Common myeloid progenitor, CD34-positive (primary cell): Measurements from ENCODE around the gene PTPRA. TPM values are rescaled to one million over a fixed set of nuclear protein-coding genes. Genes with fewer than 3 reads are reported as not detected.
A peak's percentile ranks its signal among the peaks of the same experiment; 100 is the strongest.
"Not testable (repeated sequence)": the region's sequence is repeated elsewhere in the genome, so short reads cannot be mapped to it uniquely, and the experiment has no call there.

Source experiments
- CTCF ChIA-PET: fragments of 350-600 bp; sonication (Branson Sonifier 250); formaldehyde crosslinking; loops from one replicate; lab custom pipeline; 2021; ENCODE audit warnings: antibody characterized with exemption; lab: Charles Lee
- POLR2A ChIA-PET: fragments of 350-600 bp; sonication (Branson Sonifier 250); formaldehyde crosslinking; loops from one replicate; lab custom pipeline; 2021; ENCODE audit warnings: antibody characterized with exemption; lab: Charles Lee
- DNase-seq, 3 donors: peaks; one replicate each; pipeline versions ENCODE4 v3.0.0 to v3.0.0-alpha.2; 2013
- H3K27ac ChIP-seq, 2 experiments: 1 replicate in 1 of 2; 2 replicates in 1 of 2; pipeline ENCODE4 v1.7.0; 2013; ENCODE audit warnings: inconsistent platforms in 2 of 2, low read length in 2 of 2, mild to moderate bottlenecking in 2 of 2, low read depth in 1 of 2, moderate library complexity in 1 of 2; ENCODE audit not compliant: severe bottlenecking in 2 of 2, insufficient read depth in 1 of 2, poor library complexity in 1 of 2
- H3K27me3 ChIP-seq, 5 experiments: replicated peaks in 2 of 5; 1 replicate in 3 of 5; 2 replicates in 2 of 5; pipeline versions ENCODE4 v1.6.1 to v1.7.0; 2013; ENCODE audit warnings: low read length in 4 of 5, mild to moderate bottlenecking in 2 of 5, moderate library complexity in 2 of 5, inconsistent platforms in 1 of 5; ENCODE audit not compliant: insufficient read depth in 5 of 5, control insufficient read depth in 4 of 5
- H3K36me3 ChIP-seq, 4 experiments: 1 replicate in 2 of 4; 2 replicates in 2 of 4; pipeline versions ENCODE4 v1.6.1 to v1.7.0; 2013; ENCODE audit warnings: low read length in 3 of 4, control low read depth in 1 of 4, mild to moderate bottlenecking in 1 of 4; ENCODE audit not compliant: control insufficient read depth in 4 of 4, insufficient read depth in 4 of 4
- H3K4me1 ChIP-seq, 4 experiments: 1 replicate in 3 of 4; 2 replicates in 1 of 4; pipeline versions ENCODE4 v1.6.1 to v1.7.1; 2013; ENCODE audit warnings: low read length in 3 of 4, mild to moderate bottlenecking in 3 of 4, control low read depth in 1 of 4, inconsistent platforms in 1 of 4, moderate library complexity in 1 of 4; ENCODE audit not compliant: control insufficient read depth in 4 of 4, insufficient read depth in 4 of 4; ENCODE audit errors: control extremely low read depth in 1 of 4
- H3K4me3 ChIP-seq, 7 experiments: 1 replicate in 4 of 7; 2 replicates in 3 of 7; pipeline versions ENCODE4 v1.5.1 to v1.7.0; 2013; ENCODE audit warnings: mild to moderate bottlenecking in 7 of 7, low read length in 6 of 7, moderate library complexity in 6 of 7, inconsistent platforms in 2 of 7, low read depth in 2 of 7, control low read depth in 1 of 7; ENCODE audit not compliant: insufficient read depth in 4 of 7, control insufficient read depth in 1 of 7; ENCODE audit errors: extremely low read depth in 1 of 7
- H3K9me3 ChIP-seq, 5 experiments: 1 replicate in 4 of 5; 2 replicates in 1 of 5; pipeline versions ENCODE4 v1.6.1 to v1.7.1; 2013; ENCODE audit warnings: low read length in 4 of 5, mild to moderate bottlenecking in 2 of 5, inconsistent platforms in 1 of 5, low read depth in 1 of 5, moderate library complexity in 1 of 5; ENCODE audit not compliant: control insufficient read depth in 4 of 5, insufficient read depth in 2 of 5; ENCODE audit errors: control extremely low read depth in 1 of 5
- WGBS: methylation state at CpG from one replicate; pipeline ENCODE4 v1.1.5; 2013; ENCODE audit not compliant: insufficient coverage; 5-methylcytosine and 5-hydroxymethylcytosine counted together
- polyA plus RNA-seq: library from polyadenylated mRNA; unstranded; fragments of 120-200 nt; gene quantifications from one replicate; pipeline ENCODE4 v1.2.1, GENCODE V29; 2013

PTPRA gene, protein sequence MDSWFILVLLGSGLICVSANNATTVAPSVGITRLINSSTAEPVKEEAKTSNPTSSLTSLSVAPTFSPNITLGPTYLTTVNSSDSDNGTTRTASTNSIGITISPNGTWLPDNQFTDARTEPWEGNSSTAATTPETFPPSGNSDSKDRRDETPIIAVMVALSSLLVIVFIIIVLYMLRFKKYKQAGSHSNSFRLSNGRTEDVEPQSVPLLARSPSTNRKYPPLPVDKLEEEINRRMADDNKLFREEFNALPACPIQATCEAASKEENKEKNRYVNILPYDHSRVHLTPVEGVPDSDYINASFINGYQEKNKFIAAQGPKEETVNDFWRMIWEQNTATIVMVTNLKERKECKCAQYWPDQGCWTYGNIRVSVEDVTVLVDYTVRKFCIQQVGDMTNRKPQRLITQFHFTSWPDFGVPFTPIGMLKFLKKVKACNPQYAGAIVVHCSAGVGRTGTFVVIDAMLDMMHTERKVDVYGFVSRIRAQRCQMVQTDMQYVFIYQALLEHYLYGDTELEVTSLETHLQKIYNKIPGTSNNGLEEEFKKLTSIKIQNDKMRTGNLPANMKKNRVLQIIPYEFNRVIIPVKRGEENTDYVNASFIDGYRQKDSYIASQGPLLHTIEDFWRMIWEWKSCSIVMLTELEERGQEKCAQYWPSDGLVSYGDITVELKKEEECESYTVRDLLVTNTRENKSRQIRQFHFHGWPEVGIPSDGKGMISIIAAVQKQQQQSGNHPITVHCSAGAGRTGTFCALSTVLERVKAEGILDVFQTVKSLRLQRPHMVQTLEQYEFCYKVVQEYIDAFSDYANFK
- polyA plus RNA-seq: 58.3 TPM

DNA sequence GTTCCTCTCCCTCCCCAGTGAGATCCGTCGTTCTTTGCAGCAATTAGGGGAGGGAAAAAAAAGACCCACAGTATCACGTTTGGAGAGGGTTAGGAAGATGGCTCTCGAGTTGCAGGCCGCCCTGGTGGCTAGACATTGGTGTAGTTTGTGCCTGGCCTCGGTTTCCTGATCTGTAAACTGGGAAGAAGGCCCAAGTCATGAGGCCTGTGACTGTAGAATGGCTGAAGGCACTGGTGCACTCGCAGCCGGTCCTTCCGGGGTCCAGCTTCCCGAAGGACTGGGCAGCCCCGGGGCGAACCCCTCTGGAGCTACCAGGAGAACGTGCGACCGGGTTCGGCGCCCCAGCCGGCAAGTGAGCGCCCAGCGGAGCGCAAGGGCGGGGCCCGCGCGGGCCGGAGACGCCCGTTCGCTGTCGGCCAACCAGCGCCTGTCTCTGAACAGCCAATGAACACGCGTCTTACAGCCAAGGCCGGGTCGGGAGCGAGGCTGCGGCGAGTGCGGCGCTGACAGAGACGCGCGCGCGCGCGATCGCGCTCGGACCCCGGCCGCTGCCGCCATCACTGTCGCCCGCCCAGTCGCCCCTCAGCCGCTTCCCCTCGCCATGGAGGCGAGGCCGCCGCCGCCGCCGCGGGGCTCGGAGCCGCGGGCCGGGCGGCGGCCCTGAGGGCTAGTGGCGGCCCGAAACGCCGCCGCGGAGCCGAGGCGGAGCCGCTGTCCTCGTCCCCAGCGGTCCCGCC, at the start of gene PTPRA:
PTPRA (plus strand) TSS at position 472 of the 737 bp plus-strand sequence. CDS start 90,797 bp downstream, outside the sequence.
- Histone ChIP-seq H3K9me3 (no peaks in the 10 kb centered on the region), H3K27me3 (no peaks in the 10 kb centered on the region), H3K4me1 (peaks cover 10 to 61% (median 41%) of the 10 kb centered on the region in 4 experiments), H3K36me3 (peaks cover 0 to 8% (median 0%) of the 10 kb centered on the region in 4 experiments), H3K4me3 (peak within 1 kb of the TSS; percentile 77 to 96 (median 85)), H3K27ac (peak within 1 kb of the TSS; percentile 33 to 74)
- DNase-seq: peak; percentile 88 to 95 (median 95)
- ChIA-PET POLR2A (interaction anchor here (1.1 to 1.3 kb wide), 2 partner anchors 21 to 120 kb away, joined by 3 to 4 read pairs; no protein-coding TSS in a partner anchor), CTCF (interaction anchor here (1.3 kb wide), 1 partner anchor 18 kb away, joined by 5 read pairs; no protein-coding TSS in a partner anchor)
- WGBS: 0% methylated on average over 50 of the region's 83 CpGs

DNA sequence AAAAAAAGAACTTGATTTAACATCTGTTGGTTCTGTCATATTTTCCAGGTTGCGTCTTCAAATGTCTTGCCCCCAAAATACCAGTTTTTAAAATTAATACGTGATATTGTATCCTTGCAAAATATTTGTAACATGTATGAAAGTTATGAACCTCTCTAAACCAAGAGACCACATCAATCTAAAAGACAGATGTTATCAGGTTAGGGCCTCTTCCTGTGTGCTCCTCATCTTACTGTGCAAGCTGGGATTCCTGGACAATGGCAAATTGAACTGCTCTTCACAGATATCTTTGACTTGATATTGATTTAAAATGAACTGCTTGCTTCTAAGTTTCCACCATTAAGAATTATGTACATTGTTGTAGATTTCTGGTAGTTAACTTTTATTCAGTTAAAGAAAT, 47.5 kb upstream of the PTPRA start:
- peaks cover 0 to 19% (median 15%) of the 10 kb centered on the region in 4 experiments for H3K4me1 ChIP-seq
- H3K4me3 ChIP-seq: no peak overlapping the region
- no peak for DNase-seq
- POLR2A ChIA-PET: no interaction called here
- CTCF ChIA-PET: no interaction called here
- no peaks in the 10 kb centered on the region for H3K36me3 ChIP-seq
- H3K9me3 ChIP-seq: peaks cover 0 to 2% (median 0%) of the 10 kb centered on the region in 5 experiments
- no CpG with 5 or more reads among the region's 2 CpGs for WGBS
- H3K27me3 ChIP-seq: peaks cover 0 to 12% (median 8%) of the 10 kb centered on the region in 5 experiments
- no peak overlapping the region for H3K27ac ChIP-seq

DNA sequence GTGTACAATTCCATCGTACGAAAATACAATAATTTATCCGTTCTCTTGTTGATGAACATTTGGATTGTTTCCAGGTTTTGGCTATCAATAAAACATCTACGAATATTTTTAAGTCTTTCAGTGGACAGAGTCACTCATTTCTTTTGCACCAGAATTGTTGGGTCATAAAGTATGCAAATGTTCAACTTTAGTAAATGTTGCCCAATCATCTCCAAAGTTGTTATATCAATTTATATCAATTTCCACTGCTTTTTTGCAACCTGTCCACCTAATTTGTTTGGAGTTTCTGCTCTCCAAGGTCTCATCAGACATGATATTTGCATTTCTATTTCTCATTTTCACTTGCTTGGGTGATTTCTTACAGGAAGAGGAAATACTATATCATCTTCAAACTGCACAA, 46.6 kb upstream of the PTPRA start:
- no peaks in the 10 kb centered on the region for H3K36me3 ChIP-seq
- no peak overlapping the region for H3K27ac ChIP-seq
- POLR2A ChIA-PET: no interaction called here
- DNase-seq: no peak
- WGBS: 100% methylated on average over 1 of the region's 4 CpGs
- peaks cover 0 to 4% (median 1%) of the 10 kb centered on the region in 5 experiments for H3K27me3 ChIP-seq
- H3K4me1 ChIP-seq: peaks cover 0 to 14% (median 8%) of the 10 kb centered on the region in 4 experiments
- peaks cover 0 to 2% (median 0%) of the 10 kb centered on the region in 5 experiments for H3K9me3 ChIP-seq
- H3K4me3 ChIP-seq: no peak overlapping the region
- CTCF ChIA-PET: no interaction called here

DNA sequence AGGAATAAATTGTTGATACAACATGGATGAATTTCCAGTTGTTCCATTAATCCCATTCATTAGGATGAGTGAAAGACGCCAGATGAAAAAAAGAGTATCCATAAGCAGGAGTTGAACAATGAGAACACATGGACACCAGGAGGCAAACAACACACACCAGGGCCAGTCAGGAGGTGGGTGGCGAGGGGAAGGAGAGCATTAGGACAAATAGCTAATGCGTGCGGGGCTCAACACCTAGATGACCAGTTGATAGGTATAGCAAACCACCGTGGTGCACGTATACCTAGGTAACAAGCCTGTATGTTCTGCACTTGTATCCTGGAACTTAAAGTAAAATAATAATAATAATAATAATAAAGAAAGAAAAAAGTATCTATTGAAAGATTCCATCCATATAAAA, 43.9 kb upstream of the PTPRA start:
- DNase-seq: no peak
- Histone ChIP-seq H3K4me3 (no peak overlapping the region), H3K27ac (no peak overlapping the region), H3K36me3 (no peaks in the 10 kb centered on the region), H3K4me1 (peaks cover 0 to 10% (median 6%) of the 10 kb centered on the region in 4 experiments), H3K9me3 (peaks cover 0 to 2% (median 0%) of the 10 kb centered on the region in 5 experiments), H3K27me3 (no peaks in the 10 kb centered on the region)
- ChIA-PET CTCF (interaction anchor here (1.7 kb wide), 1 partner anchor 26 kb away, joined by 5 read pairs; no protein-coding TSS in a partner anchor), POLR2A (no interaction called here)
- 94% methylated on average over 2 of the region's 6 CpGs for WGBS

DNA sequence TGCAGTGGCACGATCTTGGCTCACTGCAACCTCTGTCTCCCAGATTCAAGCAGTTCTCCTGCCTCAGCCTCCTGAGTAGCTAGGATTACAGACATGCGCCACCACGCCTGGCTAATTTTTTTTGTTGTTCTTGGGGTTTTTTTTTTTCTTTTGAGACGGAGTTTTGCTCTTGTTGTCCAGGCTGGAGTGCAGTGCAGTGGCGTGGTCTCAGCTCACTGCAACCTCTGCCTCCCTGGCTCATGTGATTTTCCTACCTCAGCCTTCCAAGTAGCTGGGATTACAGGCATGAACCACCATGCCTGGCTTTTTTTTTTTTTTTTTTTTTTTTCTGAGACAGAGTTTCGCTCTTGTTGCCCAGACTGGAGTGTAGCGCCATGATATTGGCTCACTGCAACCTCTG, 42.1 kb upstream of the PTPRA start:
- H3K4me1 ChIP-seq, CTCF ChIA-PET, H3K27ac ChIP-seq, POLR2A ChIA-PET, DNase-seq, H3K9me3 ChIP-seq, H3K4me3 ChIP-seq, H3K27me3 ChIP-seq: not testable (repeated sequence)
- 93% methylated on average over 3 of the region's 7 CpGs for WGBS
- peaks cover 2 to 16% (median 6%) of the 10 kb centered on the region in 4 experiments for H3K36me3 ChIP-seq

DNA sequence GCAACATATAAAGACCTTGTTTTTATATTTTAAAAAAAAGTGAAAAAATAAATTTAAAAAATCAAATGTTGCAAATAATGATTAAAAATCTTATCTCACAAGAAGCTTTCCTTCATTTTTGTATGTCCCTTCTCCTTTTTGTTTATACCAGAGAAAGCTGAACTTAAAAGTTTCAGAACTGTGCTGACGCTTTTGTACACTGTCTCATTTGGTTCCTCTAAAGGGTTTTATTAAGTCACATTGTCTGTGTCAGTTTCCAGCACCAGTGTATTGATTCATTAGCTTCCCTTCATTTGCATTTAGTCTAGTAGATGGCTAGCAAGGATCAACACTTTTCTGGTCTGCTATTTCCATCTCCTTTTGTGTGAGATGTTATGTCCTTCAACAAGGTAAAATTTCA, 39.5 kb upstream of the PTPRA start:
- peaks cover 0 to 2% (median 0%) of the 10 kb centered on the region in 5 experiments for H3K9me3 ChIP-seq

More for the DNA sequence above, 39.5 kb upstream of the PTPRA start:
- H3K4me3 ChIP-seq: no peak overlapping the region
- no peak for DNase-seq
- ChIA-PET POLR2A (no interaction called here), CTCF (interaction anchor here (0.5 to 1.2 kb wide), 3 partner anchors 19 to 167 kb away, joined by 3 read pairs; partner anchors contain the start of gene C20orf141)
- WGBS: 86% methylated on average over 1 of the region's 1 CpG
- no peaks in the 10 kb centered on the region for H3K27me3 ChIP-seq
- peaks cover 2 to 31% (median 19%) of the 10 kb centered on the region in 4 experiments for H3K36me3 ChIP-seq
- H3K4me1 ChIP-seq: peaks cover 0 to 5% (median 3%) of the 10 kb centered on the region in 4 experiments
- no peak overlapping the region for H3K27ac ChIP-seq
